VCaP (cell line): ENCODE data around the gene NPIPA1.
"Not testable (repeated sequence)": the region's sequence is repeated elsewhere in the genome, so short reads cannot be mapped to it uniquely, and the experiment has no call there.

Experiments
- H3K27ac ChIP-seq: fragments of 450-650 bp; 2 replicates; pipeline ENCODE4 v1.5.1; 2017

Gene NPIPA1

GRCh38 chr16:14937143-14937542 is at the start of gene NPIPA1:
TSS of gene NPIPA1 (plus strand) at chr16:14937443. CDS start at chr16:14937443, 0 bp downstream.
- not testable (repeated sequence) for H3K27ac ChIP-seq

DNA sequence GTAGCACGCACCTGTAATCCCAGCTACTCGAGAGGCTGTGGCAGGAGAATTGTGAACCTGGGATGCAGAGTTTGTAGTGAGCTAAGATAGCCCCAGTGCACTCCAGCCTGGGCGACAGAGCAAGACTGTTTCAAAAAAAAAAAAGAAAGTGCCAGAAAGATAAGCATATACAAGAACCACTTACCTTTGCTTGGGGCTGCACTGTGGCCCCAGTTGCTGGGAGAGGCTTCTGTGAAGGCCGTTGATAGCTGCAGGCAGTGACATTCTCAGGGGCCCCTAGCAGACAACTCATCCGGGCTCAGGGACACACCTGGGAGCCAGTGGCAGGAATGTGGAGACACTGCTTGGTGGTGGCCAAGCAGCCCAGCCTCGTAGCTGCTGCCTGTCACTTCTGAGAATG is 45.1 kb upstream of the NPIPA1 start:
- H3K27ac ChIP-seq: not testable (repeated sequence)

GRCh38 chr16:14895382-14895781 is 41.9 kb upstream of the NPIPA1 start:
- H3K27ac ChIP-seq: not testable (repeated sequence)

GRCh38 chr16:14896023-14896422 is 41.2 kb upstream of the NPIPA1 start:
- H3K27ac ChIP-seq: not testable (repeated sequence)

DNA sequence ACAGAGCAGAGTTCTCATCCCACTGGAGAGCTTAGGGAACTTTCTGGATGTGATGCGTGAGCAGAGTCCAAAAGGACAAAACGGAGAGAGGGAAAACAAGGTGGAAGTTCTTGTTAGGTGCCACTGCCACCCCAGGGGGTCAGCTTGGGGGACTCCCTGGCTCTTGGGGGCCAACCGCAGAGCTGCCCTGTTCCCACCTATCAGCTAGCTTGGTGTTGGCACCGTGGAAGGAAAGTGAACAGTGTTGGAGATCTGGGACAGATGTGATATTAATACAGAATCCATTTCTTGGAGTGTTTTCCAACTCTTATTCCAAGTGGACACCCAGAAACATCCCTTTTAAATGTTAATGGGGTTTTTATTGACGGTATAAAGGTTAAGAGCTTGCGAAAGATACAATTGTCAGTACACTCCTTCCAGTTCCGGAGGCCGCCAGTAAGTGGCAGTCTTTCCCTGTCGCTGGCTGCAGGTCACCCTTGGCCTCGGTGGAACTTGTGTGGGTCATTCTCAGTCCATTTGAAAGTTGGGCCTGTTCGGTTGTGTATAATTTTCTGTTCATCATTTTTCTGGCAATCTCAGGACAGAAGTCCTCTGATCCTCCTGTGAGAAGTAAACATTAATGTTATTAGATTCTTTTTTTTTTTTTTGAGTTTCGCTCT is 40.1 kb upstream of the NPIPA1 start:
- H3K27ac ChIP-seq: not testable (repeated sequence)

DNA sequence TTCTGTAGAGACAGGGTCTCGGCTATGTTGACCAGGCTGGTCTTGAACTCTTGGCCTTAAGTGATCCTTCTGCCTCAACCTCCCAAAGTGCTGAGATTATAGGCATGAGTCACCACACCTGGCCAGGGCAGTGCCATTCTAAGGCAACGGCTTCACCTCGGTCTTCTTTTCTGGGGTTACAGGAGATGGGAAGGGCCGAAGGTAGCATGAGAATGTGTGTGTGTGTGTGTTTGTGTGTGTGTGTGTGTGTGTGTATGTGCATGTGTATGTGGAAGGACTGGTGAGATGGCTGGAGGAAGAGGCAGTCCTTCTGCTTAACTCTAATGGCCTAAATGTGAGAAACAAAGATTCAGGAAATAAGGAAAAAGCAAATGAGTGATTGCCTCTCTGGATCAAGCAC is 39.1 kb upstream of the NPIPA1 start:
- H3K27ac ChIP-seq: not testable (repeated sequence)

- H3K27ac ChIP-seq: not testable (repeated sequence)
Measured at GRCh38 chr16:14903191-14903957, 33.9 kb upstream of the NPIPA1 start.

- H3K27ac ChIP-seq: not testable (repeated sequence)
Measured at GRCh38 chr16:14909744-14910143, 27.5 kb upstream of the NPIPA1 start.

DNA sequence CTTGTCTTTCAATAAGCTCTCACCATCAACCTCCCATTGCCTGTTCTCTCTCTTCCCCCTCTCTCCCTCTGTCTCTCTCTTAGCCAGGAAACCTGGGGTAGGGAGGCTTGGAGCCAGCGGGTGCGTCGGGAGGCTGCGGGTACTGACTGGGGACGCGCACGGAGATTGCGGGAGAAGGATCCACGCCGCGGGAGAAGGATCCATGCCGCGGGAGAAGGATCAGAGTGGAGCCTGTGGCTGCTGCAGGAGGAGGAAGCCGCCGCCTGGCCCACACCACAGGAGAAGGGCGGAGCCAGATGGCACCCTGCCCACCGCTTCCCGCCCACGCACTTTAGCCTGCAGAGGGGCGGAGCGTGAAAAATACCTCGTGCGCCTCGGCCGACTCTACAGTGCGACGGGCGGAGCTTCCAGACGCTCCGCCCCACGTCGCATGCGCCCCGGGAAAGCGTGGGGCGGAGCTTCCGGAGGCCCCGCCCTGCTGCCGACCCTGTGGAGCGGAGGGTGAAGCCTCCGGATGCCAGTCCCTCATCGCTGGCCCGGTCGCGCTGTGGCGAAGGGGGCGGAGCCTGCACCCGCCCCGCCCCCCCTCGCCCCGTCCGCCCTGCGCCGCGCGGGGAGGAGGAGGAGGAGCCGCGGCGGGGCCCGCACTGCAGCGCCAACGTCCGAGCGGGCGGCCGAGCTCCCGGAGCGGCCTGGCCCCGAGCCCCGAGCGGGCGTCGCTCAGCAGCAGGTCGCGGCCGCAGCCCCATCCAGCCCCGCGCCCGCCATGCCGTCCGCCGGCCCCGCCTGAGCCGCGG is 26.2 kb upstream of the NPIPA1 start:
- not testable (repeated sequence) for H3K27ac ChIP-seq

DNA sequence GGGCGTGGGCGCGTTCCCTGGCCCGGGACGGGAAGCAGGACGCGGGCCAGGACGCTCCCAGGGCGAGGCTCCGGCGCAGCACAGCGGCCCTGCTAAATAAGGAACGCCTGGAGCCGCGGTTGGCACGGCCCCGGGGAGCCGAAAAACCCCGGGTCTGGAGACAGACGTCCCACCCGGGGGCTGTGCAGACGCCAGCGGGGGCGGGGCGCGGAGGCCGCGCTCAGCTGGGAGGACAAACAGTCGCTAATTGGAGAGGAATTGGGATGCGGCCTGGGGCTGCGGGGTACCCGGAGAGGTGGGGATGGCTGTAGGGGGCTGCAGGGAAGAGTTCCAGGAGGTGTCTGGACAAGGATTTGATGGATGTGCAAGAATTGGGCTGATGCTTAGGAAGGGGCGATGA is 25.3 kb upstream of the NPIPA1 start:
- H3K27ac ChIP-seq: not testable (repeated sequence)

DNA sequence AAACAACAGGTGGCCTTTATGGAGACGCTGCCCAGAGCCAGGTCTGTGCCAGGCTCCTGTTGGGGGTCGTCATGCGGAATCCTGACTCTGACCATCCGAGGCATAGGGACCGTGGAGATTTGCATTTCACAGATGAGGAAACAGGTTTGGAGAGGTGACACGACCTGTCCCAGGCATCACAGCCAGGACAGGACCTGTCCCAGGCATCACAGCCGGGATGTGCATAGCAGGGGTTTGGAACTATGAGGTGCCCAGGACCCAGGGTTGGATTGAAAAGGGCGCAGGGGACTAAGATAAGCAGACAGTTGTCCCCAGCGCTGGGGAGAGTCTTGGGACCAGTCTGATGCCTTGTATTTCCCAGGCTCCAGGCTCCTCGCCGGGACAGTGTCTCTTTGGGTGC is 24.7 kb upstream of the NPIPA1 start:
- not testable (repeated sequence) for H3K27ac ChIP-seq

GRCh38 chr16:14918504-14918903 is 18.7 kb upstream of the NPIPA1 start:
- H3K27ac ChIP-seq: not testable (repeated sequence)

DNA sequence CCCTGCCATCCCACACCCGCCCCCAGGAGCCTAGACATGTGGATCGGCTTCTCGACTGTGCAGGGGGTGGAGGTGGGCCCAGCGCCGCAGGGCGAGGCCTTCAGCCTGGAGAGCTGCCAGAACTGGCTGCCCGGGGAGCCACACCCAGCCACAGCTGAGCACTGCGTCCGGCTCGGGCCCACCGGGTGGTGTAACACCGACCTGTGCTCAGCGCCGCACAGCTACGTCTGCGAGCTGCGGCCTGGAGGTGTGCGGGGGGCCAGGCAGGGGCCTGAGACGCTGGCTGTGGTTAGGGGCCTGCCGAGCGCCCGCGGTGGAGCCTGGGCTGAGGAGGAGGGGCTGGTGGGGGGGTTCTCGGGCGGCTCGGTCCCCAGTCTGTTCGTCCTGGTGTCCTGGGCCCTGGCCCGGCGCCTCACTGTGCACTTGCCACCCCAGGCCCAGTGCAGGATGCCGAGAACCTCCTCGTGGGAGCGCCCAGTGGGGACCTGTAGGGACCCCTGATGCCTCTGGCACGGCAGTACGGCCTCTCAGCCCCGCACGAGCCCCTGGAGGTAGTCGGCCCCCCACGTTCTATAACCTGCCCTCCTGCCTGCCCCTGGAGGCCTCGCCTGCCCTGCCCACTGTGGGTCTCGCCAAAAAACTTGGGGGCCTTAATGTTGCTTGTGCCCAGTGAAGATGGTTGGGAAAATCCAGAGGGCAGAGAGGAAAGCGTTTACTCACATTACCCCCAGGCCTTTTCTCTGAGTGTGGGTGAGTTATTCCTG is 17.2 kb upstream of the NPIPA1 start:
- not testable (repeated sequence) for H3K27ac ChIP-seq

DNA sequence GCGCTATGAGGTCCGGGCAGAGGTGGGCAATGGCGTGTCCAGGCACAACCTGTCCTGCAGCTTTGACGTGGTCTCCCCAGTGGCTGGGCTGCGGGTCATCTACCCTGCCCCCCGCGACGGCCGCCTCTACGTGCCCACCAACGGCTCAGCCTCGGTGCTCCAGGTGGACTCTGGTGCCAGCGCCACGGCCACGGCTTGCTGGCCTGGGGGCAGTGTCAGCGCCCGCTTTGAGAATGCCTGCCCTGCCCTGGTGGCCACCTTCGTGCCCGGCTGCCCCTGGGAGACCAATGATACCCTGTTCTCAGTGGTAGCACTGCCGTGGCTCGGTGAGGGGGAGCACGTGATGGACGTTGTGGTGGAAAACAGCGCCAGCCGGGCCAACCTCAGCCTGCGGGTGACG is 15.0 kb upstream of the NPIPA1 start:
- H3K27ac ChIP-seq: not testable (repeated sequence)

GRCh38 chr16:14922968-14923367 is 14.3 kb upstream of the NPIPA1 start:
- H3K27ac ChIP-seq: not testable (repeated sequence)

DNA sequence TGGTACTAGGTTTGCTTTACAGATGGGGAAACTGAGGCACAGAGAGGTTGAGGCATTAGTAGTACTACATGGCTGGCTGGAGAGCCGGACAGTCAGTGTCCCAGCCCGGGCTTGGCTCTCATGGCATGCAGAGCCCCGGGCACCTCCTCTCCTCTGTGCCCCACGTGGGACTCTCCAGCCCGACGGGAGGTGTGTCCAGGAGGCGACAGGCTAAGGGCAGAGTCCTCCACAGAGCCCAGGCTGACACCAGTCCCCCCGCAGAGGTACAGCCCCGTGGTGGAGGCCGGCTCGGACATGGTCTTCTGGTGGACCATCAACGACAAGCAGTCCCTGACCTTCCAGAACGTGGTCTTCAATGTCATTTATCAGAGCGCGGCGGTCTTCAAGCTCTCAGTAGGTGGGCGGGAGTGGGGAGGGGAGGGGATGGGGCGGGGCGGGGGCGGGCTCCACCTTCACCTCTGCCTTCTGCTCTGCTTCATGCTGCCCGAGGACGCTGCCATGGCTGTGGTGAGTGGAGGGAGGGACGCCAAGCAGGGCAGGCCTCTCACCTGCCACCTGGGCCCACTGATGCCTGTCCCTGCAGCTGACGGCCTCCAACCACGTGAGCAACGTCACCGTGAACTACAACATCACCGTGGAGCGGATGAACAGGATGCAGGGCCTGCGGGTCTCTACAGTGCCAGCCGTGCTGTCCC is 13.7 kb upstream of the NPIPA1 start:
- not testable (repeated sequence) for H3K27ac ChIP-seq

- H3K27ac ChIP-seq: not testable (repeated sequence)
Measured at GRCh38 chr16:14924359-14924758, 12.9 kb upstream of the NPIPA1 start.

- H3K27ac ChIP-seq: not testable (repeated sequence)
Measured at GRCh38 chr16:14924982-14925381, 12.3 kb upstream of the NPIPA1 start.

- H3K27ac ChIP-seq: not testable (repeated sequence)
Measured at GRCh38 chr16:14928064-14928714, 9.1 kb upstream of the NPIPA1 start.

GRCh38 chr16:14929176-14929575 is 8.1 kb upstream of the NPIPA1 start:
- H3K27ac ChIP-seq: not testable (repeated sequence)

- H3K27ac ChIP-seq: not testable (repeated sequence)
Measured at GRCh38 chr16:14930246-14930645, 7.0 kb upstream of the NPIPA1 start.
